HepG2 (cell line): Measurements from ENCODE around the gene PARN. TPM values are rescaled to one million over a fixed set of nuclear protein-coding genes. Genes with fewer than 3 reads are reported as not detected.

Source experiments
- HNRNPH1 ChIP-seq: fragments of 200-400 bp; formaldehyde crosslinking; optimal IDR thresholded peaks from 2 replicates; pipeline ENCODE3; 2017; ENCODE audit warnings: mild to moderate bottlenecking, low read depth, low read length
- MED1 ChIP-seq: sonication (generic); formaldehyde crosslinking; IDR thresholded peaks from 2 replicates; pipeline ENCODE4 v1.4.0; 2020; ENCODE audit warnings: missing genetic modification reagents
- RBAK ChIP-seq: sonication (generic); formaldehyde crosslinking; IDR thresholded peaks from 2 replicates; pipeline ENCODE4 v1.5.1; 2020; ENCODE audit warnings: mild to moderate bottlenecking, missing genetic modification reagents
- ZFP36L1 ChIP-seq: sonication (generic); formaldehyde crosslinking; IDR thresholded peaks from 2 replicates; pipeline ENCODE4 v1.8.0; 2022; ENCODE audit warnings: mild to moderate bottlenecking, missing genetic modification reagents, moderate library complexity
- ZNF230 ChIP-seq: sonication (generic); formaldehyde crosslinking; IDR thresholded peaks from 2 replicates; pipeline ENCODE4 v1.4.0; 2020; ENCODE audit warnings: mild to moderate bottlenecking, missing genetic modification reagents
- ZNF546 ChIP-seq: sonication (generic); formaldehyde crosslinking; conservative IDR thresholded peaks from 2 replicates; pipeline ENCODE4 v1.8.1; 2023; ENCODE audit warnings: mild to moderate bottlenecking, missing genetic modification reagents
- polyA plus RNA-seq, 8 experiments: library from polyadenylated mRNA; depleted of rRNA in 3 of 8; stranded (reverse) in 7 of 8; unstranded in 1 of 8; fragments of >200 nt; fragmentation: Illumina TruSeq in 4 of 8; extraction: Trizol in 4 of 8; gene quantifications; 2 replicates each; pipeline versions ENCODE4 v1.2.1 to v1.2.3, GENCODE V29; 2011 to 2016; ENCODE audit warnings: low read depth in 4 of 8, missing spikeins in 1 of 8, mixed read lengths in 1 of 8; ENCODE audit not compliant: insufficient read depth in 1 of 8
- total RNA-seq, 5 experiments: library from RNA; depleted of rRNA; stranded (reverse); fragments of >200 nt; fragmentation: Illumina TruSeq; extraction: Trizol; gene quantifications; 2 replicates each; pipeline ENCODE4 v1.2.3, GENCODE V29; 2016; ENCODE audit warnings: low read depth in 1 of 5
- TF ChIP-seq, protein P1 (sequence below): sonication (generic); formaldehyde crosslinking; IDR thresholded peaks from 2 replicates; pipeline ENCODE4 v1.4.0; 2020; ENCODE audit warnings: mild to moderate bottlenecking, missing genetic modification reagents
- TF ChIP-seq, protein P2 (sequence below): IDR thresholded peaks from 2 replicates; pipeline ENCODE4 v1.6.1; 2016; ENCODE audit warnings: low read depth, borderline replicate concordance
- TF ChIP-seq, protein P3 (sequence below): sonication (generic); formaldehyde crosslinking; IDR thresholded peaks from 2 replicates; pipeline ENCODE4 v1.5.0; 2020; ENCODE audit warnings: mild to moderate bottlenecking, missing genetic modification reagents, borderline replicate concordance

PARN gene
- total and polyA plus RNA-seq, 2 of the 13 experiments (the other 11 are each of a cell fraction or from before 2014, with no cell fraction given) = 13.3 to 47.6 TPM

DNA sequence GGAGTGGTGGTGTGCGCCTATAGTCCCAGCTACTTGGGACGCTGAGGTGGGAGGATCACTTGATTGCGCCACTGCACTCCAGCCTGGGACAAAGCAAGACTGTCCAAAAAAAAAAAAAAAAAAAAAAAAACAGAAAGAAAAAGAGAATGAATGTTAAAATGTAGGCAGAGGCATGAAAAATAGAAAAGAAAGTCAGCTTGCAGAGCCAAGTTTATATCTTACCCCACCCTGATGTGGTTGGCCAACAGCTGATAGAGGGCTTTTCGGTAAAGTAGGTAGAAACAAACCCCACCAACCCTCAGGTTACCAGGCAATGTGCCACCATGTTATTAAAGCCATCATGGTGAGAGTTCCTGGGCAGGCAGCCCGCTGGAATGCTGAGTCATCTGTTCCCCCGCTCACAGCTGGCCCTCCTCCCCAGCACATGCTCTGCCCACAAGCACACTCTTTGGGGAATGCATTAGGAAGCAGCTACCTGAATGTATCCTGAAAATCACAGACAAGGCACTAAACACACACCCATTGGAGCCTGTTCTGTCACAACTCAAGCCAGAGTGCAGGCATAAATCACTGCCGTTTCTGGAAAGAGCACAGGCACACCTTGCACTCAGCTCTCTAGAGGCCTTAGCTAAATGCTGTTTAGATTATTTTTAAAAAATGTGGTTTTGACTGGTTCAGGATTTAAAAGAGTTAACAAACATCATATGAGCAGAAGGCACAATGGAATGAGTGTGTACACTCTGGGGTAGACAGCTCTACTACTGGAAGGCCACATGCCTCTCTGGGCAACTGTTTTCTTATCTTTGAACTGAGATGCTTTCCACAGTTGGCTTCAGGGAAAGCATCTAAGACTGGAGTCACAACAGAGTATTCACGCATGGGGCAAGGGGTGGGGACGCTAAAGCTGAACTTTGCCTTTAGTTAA lies 128.5 kb downstream of the PARN start (continued):
- TF ChIP-seq, protein P1, sequence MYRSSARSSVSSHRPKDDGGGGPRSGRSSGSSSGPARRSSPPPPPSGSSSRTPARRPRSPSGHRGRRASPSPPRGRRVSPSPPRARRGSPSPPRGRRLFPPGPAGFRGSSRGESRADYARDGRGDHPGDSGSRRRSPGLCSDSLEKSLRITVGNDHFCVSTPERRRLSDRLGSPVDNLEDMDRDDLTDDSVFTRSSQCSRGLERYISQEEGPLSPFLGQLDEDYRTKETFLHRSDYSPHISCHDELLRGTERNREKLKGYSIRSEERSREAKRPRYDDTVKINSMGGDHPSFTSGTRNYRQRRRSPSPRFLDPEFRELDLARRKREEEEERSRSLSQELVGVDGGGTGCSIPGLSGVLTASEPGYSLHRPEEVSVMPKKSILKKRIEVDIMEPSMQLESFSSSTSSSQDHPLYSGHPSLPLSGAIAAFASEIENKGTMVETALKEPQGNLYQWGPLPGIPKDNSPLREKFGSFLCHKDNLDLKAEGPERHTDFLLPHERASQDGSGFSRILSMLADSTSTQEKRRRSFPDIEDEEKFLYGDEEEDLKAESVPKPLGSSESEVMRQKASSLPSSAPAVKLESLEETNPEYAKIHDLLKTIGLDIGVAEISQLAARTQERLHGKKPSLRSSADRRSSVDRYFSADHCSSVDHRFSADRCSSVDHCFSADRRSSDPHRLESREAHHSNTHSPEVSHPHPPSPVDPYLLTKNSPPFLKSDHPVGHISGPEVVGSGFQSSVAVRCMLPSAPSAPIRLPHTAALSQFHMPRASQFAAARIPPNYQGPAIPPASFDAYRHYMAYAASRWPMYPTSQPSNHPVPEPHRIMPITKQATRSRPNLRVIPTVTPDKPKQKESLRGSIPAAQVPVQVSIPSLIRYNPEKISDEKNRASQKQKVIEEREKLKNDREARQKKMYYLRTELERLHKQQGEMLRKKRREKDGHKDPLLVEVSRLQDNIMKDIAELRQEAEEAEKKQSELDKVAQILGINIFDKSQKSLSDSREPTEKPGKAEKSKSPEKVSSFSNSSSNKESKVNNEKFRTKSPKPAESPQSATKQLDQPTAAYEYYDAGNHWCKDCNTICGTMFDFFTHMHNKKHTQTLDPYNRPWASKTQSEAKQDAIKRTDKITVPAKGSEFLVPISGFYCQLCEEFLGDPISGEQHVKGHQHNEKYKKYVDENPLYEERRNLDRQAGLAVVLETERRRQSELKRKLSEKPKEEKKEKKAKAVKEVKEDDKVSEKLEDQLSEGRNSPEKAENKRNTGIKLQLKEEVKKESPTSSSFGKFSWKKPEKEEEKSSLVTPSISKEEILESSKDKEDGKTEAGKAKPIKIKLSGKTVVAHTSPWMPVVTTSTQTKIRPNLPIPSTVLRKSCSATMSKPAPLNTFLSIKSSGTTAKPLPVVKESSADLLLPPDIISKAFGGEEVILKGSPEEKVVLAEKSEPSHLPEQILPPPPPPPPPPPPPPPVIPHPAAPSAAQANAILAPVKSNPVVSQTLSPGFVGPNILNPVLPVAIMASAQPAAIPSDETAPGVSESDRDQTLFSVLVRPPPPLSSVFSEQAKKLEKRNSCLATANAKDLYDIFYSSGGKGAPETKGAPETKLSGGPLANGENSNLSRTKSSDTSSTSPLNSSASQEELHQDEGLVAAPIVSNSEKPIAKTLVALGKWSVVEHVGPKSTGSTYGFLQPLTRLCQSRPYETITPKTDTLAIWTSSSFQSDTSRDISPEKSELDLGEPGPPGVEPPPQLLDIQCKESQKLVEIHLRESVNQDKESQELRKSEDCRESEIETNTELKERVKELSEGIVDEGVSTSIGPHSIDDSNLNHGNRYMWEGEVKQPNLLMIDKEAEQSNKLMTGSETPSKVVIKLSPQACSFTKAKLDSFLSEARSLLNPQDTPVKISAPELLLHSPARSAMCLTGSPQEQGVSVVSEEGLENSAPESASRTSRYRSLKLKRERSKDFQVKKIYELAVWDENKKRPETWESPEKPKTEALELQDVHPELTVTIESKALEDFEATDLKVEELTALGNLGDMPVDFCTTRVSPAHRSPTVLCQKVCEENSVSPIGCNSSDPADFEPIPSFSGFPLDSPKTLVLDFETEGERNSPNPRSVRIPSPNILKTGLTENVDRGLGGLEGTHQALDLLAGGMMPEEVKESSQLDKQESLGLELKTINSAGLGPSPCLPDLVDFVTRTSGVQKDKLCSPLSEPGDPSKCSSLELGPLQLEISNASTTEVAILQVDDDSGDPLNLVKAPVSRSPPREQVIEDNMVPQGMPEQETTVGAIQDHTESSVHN (CRISPR knock-in tag) = no peak
- TF ChIP-seq MED1 (CRISPR knock-in tag) = peak; percentile 78
- TF ChIP-seq, protein P2, sequence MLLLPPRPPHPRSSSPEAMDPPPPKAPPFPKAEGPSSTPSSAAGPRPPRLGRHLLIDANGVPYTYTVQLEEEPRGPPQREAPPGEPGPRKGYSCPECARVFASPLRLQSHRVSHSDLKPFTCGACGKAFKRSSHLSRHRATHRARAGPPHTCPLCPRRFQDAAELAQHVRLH (CRISPR knock-in tag) = peak; percentile 92; the same call in 1 of the 2 replicates
- TF ChIP-seq RBAK (CRISPR knock-in tag) = no peak
- no peak for TF ChIP-seq ZNF546 (CRISPR knock-in tag)
- TF ChIP-seq ZNF230 (CRISPR knock-in tag) = no peak
- no peak for TF ChIP-seq ZFP36L1 (CRISPR knock-in tag)
- TF ChIP-seq, protein P3, sequence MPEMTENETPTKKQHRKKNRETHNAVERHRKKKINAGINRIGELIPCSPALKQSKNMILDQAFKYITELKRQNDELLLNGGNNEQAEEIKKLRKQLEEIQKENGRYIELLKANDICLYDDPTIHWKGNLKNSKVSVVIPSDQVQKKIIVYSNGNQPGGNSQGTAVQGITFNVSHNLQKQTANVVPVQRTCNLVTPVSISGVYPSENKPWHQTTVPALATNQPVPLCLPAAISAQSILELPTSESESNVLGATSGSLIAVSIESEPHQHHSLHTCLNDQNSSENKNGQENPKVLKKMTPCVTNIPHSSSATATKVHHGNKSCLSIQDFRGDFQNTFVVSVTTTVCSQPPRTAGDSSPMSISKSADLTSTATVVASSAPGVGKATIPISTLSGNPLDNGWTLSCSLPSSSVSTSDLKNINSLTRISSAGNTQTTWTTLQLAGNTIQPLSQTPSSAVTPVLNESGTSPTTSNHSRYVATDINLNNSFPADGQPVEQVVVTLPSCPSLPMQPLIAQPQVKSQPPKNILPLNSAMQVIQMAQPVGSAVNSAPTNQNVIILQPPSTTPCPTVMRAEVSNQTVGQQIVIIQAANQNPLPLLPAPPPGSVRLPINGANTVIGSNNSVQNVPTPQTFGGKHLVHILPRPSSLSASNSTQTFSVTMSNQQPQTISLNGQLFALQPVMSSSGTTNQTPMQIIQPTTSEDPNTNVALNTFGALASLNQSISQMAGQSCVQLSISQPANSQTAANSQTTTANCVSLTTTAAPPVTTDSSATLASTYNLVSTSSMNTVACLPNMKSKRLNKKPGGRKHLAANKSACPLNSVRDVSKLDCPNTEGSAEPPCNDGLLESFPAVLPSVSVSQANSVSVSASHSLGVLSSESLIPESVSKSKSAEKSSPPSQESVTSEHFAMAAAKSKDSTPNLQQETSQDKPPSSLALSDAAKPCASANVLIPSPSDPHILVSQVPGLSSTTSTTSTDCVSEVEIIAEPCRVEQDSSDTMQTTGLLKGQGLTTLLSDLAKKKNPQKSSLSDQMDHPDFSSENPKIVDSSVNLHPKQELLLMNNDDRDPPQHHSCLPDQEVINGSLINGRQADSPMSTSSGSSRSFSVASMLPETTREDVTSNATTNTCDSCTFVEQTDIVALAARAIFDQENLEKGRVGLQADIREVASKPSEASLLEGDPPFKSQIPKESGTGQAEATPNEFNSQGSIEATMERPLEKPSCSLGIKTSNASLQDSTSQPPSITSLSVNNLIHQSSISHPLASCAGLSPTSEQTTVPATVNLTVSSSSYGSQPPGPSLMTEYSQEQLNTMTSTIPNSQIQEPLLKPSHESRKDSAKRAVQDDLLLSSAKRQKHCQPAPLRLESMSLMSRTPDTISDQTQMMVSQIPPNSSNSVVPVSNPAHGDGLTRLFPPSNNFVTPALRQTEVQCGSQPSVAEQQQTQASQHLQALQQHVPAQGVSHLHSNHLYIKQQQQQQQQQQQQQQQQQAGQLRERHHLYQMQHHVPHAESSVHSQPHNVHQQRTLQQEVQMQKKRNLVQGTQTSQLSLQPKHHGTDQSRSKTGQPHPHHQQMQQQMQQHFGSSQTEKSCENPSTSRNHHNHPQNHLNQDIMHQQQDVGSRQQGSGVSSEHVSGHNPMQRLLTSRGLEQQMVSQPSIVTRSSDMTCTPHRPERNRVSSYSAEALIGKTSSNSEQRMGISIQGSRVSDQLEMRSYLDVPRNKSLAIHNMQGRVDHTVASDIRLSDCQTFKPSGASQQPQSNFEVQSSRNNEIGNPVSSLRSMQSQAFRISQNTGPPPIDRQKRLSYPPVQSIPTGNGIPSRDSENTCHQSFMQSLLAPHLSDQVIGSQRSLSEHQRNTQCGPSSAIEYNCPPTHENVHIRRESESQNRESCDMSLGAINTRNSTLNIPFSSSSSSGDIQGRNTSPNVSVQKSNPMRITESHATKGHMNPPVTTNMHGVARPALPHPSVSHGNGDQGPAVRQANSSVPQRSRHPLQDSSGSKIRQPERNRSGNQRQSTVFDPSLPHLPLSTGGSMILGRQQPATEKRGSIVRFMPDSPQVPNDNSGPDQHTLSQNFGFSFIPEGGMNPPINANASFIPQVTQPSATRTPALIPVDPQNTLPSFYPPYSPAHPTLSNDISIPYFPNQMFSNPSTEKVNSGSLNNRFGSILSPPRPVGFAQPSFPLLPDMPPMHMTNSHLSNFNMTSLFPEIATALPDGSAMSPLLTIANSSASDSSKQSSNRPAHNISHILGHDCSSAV = no peak
- TF ChIP-seq HNRNPH1 = no peak
